OCI-M1 (cell line): Measurements from ENCODE around the gene ALDOC.

Source experiments
- DNase-seq: peaks from one replicate; lab custom pipeline; 2025; lab: John Stamatoyannopoulos, UW

ALDOC gene

DNA sequence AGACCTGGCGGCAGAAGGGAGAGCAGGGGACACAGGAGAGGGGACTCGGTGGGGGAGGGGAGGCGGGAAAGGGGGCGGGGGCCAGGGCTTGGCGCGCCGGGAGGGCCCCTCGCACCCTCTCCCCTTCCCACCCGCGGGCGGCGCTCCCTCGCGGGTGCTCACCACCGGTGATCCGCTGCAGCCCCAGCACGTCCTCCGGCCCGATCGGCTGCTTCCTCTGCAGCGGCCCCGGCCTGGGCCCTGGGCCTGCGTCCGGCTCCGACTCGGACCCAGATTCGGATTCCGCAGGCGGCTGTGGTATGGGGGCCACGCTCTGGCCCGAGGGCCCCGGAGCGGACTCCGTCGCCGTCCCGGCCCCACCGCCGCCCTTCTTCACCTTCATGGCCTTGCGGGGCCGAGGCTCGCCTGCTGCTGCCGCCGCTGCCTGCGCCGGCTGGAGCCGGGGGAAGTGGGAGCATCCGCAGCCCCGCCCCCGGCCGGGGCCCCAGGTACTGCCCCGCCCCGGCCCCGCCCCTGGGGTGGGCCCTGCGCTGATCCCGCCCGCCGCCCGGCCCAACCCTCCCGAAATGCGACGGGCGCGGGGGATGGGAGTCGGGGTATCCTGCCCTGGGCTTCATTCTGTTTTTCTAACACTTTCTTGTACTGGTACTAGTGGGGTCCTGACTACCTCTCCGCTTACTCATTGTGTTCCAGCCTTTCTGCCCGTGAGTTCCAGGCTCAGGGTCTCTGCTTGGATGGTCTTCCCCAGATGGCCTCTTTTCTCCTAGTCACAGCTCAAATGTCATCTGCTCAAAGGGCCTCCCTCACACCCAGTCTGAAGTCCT lies 24.3 kb downstream of the ALDOC start, which contains the start of gene UNC119:
TSS of gene UNC119 (minus strand) at position 449 of the 824 bp plus-strand sequence. CDS start at position 382, 67 bp downstream.
- DNase-seq, result peak; percentile 93

DNA sequence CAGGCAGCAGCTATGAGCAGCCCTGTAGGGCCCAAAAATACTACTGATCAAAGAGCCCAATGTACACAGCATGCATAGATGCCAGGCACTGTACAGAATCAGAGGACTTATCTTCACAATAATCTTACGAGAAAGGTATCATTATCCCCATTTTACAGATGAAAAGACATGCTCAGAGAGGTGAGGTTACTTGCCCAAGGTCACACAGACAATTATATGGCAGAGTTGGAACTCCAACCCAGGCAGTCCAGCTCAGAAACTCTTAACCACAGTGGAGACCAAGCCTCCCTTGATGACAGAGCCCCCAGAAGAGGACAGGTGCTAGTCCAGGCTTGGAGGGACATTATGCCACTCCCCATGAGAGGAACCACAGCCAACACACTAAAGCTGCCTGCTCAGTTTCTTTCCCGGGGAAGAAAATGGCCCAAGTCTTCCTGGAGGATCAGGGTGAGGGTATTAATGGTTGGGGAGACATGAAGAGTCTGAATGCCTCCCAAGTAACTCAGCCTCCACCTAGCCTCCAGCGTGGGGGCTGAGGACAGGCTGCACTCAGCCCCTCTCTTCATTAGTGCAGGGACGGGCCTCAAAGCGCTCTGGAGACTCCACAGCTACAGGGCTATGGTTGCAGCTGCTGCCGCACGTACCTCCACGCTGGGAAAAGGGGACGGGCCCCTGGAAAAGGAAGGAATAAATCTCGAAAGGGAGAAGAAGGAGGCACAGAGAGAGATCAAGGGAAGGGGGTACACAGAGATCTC lies 25.1 kb downstream of the ALDOC start:
- no peak for DNase-seq

DNA sequence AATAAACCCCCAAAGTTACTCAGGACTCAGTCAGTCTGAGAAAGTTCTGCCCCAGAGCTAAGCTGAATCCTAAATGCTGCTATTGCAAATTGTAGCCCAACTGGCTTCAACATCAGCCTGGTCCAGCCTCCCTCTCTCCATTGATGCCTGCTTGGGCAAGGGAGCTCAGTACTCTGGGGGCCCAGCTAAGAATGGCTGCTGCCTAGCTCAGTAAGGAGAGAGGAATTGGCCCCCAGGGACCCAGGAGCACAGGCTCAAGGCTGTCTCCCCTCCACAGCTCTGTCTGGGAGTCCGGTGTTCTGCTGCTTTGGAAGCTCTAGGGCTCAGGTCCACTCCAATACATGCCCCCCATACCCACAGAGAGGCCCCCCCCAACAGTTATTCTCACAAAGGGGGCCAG lies 25.8 kb downstream of the ALDOC start:
- DNase-seq, result no peak

DNA sequence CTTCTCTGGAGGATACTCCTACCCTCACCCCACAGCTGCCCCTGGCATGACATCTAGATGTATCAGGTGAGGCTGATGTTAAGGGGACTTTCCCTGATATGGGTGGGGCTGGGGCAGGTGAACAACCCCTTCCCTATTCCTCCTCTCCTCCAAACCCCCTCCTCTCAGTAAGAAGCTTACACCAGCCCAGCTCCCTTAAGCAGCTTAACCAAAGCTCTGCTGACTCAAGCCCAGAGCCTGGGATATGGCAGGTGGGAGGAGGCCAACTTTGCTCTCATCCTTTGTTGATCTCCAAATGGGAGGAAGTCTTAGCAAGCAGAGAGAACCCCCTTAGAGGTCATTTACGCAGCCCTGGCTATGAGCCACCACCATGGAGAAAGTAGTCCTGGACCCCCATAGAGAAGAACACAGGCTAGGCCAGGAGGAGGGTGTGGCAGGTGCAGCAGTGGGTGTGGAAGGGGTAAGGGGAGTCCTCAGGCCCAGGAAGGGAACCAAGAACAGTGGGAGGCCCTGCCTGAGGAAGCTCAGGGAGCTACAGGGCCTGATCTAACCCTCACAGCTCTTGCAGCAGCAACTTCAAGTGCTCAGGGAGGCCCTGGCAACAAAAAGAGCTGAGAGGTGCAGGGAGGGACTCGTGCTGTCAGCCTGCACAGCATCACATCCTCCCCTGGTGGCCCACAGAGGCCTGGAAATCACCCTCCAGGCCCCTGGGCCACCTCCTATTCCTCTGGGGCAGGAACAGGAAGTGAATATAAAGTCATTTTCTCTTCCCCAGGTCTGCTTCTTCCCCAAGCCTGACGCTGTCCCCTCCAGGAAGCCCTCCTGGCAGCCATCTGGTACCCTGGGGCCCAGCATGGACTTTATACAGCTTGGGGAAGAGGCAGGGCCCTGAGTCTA lies 27.2 kb downstream of the ALDOC start:
- DNase-seq, result peak; percentile 27

DNA sequence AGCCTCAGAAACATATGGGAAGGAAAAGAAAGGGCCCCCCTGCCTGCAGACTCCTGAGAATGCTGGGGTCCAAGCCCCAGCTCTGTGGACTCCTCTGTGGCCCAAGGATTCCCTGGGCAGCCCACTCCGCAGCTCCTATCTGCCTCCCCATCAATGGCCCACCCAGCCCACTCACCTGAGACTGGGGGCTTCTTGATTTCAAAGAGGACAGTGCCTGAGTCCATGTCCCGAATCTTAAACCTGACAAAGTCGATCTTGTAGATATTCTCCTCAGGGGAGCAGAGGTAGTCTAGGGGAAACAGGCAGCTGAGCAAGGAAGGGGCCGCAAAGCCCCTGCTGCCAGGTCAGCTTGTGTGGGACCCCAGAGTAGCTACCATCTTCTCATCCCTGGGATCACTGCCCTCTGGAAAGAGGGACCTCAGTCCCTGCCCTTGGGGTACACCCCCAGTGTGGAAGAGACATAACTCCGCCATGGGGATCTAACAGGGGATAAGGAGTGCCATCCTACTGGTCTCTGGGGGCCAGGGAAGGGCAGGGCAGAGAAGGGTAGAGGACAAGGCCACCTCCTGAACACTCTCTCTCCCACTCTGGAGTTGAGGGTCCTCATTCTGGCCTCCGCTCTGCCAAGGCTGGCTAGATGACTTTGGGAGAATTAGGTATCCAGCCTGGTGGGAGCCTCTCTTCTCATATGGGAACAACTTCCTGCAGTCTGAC lies 28.1 kb downstream of the ALDOC start:
- no peak for DNase-seq

DNA sequence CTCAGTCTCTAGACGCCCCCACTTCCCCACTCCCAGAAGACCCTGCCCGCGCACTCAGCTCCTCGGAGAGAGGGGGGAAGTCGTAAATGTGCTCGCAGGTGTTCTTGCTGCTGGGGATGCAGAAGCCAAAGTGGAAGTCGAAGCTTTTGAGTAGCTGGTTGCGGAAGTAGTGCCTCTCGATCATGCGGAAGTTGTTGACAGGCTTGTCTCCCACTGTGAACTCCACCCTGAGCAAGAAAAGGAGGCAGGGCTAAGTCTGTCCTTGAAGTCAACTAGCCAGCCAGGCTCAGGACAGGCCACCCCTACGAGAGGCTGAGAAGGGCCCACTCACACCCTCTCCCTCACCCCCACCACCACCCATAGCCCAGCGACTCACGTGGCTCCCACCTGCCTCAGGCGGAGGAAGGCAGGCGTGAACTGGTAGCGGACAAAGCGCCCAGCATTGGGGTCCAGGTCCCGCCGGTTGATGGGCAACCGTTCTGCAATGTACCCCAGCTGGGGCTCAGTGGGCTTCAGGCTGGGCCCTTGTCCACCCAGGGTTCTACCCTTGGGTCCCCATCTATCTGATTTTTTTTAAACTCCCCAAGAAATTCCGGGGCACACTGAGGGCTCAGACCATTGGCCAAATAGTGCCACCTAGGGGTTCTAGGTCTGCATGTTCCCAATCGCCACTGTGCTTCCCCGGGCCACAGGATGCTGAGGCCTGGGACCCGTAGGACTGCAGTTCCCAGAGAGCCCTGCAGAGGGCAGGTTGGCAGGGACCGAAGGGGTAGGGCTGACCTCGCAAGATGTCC lies 28.9 kb downstream of the ALDOC start:
- peak; percentile 94 for DNase-seq

DNA sequence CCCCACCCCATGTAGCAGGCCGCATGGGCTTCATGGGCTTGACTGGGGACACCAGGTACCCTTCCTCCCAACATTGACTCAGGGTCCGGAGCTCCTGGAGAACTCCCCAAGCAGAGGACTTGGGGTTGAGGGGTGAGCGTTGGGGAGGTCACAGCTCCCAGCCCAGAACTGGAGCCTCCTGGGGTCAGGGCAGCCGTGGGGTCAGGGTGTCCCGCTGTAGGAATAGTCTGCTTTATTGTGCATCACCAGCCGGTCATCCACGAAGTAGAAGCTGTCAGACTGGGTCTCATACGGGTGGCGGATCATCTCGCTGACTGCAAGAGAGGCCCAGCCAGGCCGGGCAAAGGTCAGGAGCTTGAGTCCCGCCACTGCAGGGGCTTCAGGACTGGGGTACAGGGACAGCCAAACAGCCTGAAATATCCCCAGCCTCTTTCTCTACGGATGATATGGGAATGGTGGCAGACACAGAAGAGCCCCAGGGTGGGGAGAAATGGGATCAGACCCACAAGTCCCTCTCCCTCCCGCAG lies 29.5 kb downstream of the ALDOC start:
- no peak for DNase-seq

DNA sequence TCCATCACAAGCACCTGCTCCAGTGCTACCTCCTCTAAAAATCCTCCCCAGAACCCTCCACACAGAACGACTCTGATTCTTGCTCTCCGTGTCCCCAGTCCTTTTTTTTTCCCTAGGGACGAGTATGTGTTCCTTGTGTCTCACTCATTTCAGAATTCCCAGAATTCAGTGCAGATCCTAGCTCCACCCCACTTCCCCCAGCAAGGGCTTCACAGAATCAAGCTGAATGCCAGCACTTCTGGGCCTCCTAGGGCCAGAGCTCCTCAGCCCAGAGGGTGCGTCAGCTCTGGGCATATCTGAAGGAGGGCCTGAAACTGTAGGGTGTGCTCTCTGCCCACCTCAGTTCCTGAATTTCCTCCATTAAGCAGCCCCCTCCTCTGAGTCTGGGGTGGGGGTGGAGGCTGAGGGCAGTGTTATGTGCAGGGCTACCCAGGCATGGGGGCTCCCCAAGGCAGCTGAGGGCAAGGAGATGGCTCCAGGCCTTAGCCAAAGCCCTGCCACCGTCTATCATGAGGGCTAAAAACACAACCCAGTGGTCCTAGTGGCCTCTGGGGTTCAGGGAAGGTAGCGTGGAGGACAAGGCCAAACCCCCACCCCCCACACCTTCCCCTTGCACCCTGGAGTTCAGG lies 30.8 kb downstream of the ALDOC start:
- no peak for DNase-seq

DNA sequence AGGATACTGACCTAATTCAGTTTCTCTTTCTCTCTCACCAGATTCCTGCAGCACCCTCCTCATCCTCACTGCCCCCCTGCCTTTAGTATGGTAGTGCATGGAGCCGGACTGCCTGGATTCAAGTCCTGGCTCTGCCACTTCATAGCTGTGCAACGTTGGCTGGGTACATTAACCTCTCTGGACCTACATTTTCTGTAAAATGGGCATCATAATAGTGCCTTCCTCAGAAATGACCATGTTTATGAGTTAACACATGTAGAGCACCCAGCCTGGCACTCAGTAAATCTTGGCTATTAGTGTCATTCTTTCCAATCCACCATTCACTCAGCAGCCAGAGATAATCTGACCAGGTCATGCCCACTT lies 31.6 kb downstream of the ALDOC start:
- DNase-seq, result no peak

DNA sequence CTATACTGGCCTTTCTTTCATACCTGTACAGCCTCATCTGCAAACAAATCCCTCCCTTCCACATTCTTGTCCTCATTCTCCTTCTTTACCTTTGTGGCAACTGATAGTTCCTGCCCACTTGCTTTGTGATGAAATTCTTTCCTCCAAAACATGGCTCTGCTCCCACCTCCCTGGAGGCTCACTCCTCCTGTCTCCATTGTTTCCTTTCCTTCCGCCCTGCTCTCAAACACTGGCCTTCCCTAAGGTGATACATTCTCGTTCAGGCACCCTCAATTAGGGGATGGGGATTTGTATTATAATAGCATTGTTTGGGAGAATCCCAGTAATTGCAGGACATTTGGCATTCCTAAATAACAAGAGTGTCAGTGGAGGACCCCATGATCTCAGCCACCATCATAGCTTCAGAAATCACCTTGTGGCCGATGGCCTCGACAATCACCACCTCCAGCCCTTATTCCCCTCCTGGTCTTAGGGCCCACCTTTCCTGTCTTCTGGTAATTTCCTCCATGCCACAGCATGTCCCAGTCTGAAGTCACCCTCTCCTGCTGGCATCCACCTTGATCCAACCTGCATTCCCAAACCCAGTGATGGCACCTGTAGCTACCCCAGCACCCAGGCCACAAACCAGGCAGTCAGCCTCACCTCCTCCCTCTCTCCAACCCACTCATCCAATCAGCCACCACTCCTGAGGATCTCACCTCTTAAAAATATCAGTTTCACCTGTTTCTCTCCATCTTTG lies 32.1 kb downstream of the ALDOC start:
- DNase-seq, result no peak

DNA sequence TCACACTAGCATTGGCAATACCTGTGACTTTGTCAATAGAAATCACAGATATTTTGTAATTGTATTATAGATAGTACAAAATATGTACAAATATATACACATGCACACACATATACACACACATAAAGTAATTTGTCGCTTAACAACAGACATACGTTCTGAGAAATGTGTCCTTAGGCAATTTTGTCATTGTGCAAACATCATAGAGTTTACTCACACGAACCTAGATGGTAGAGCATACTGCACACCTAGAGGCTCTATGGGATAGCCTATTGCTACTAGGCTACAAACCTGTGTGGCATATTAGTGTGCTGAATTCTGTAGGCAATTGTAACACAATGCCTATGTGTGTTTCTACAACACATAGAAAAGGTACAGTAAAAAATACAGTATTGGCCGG lies 35.3 kb downstream of the ALDOC start:
- no peak for DNase-seq

DNA sequence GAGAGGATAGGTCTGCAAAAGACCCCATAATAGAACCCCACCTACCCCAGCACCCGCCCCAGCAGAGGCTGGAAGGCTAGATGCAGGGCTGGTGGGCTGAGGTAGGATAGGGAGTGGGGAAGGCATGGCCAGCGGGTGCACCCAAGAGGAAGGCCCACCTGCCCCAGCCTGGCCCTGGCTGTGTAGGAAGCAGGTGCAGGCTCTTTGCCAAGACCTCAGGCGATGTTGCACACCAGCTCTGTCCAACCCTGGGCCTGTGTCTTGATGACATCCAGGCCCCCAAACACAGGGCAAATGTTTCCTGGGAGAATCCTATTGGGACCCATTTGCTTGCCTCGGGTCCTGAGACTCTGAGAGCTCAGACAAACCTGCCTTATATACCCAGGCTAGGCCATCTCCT lies 36.5 kb downstream of the ALDOC start:
- no peak for DNase-seq

DNA sequence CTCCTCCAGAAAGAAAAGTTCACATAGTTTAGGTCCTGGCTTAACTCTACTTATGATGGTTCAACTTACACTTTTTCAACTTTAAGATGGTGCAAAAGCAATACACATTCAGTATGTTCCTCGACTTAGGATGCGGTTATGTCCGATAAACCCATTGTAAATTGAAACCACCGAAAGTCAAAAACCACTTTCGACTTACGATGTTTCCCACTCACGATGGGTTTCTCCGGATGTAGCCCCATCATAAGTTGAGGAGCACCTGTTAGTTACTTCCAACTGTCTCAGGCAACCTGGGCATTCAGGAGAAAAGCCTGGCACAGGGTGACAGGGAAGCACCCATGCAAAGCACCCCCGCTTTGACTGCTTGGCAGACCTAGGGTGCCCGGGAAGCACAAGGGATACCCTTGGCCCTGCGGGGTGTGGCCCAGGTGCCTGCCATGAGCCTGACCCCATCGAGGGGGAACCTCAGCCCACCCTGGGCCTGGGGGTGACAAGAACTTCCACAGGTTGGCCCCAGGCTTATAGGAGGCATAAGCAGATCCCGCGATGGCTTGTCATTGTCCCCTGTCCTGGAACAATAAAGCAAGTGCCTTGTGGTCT lies 38.3 kb downstream of the ALDOC start:
- no peak for DNase-seq

DNA sequence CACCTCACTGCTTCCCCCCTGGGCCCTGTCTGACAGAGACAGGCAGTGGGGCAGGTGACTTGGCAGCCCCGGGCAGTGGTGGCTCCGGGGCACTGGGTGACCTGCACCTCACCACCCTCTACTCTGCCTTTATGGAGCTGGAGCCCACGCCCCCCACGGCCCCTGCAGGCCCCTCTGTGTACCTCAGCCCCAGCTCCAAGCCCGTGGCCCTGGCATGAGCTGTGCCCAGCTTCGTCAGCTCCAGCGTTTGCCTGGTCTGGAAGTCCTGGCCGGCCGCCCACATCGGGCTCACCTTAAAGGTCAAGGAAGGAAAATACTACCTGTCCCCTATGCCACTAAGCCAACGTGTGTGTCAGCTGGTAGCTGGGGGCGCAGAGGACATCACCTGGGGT lies 39.5 kb downstream of the ALDOC start:
- no peak for DNase-seq

DNA sequence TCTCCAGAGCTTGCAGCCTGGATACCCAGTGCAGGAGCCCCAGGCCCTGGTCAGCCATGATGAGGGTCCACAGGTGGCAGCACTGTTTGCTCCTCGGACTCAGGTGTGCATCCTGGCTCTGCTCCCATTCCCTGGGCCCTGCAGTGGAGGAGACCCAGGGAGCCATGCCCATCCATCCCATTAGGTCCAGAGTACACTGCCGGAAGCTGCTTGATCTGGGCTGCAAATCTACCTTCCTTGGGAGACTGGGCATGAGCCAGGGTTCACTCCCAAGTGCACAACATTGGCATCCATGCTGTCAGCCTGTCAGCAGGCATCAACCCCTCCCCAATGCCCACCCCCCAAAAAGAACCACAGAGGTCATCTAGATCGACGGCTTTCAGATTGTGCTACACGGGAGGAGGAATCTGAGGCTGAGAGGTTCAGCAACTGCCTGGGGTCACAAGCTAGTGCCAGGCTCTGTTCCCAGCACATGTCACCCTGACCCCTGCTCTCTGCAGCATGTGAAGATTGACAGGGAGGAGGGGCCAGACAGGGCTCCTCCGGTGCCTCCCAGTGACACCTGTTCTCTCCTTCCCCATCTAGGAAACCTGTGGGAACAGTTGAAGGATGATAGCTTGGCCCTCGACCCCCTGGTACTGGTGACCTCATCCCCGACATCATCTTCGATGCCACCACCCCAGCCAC lies 40.0 kb downstream of the ALDOC start:
- no peak for DNase-seq

DNA sequence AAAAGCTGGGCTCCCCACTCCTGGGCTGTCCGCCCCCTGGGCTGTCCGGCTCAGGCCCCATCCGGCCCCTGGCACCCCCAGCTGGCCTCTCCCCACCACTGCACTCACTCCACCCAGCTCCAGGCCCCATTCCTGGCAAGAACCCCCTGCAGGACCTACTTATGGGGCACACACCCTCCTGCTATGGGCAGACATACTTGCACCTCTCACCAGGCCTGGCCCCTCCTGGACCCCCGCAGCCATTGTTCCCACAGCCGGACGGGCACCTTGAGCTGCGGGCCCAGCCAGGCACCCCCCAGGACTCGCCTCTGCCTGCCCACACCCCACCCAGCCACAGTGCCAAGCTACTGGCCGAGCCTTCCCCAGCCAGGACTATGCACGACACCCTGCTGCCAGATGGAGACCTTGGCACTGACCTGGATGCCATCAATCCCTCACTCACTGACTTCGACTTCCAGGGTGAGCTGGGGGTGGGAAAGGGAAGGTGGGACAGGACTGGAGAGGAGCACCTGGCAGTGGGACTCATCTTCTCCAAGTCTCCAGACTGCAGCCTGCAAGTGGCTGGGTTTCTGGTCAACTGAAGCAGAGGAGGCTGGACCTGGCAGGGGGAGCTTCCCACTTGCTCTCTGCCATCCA lies 41.8 kb downstream of the ALDOC start:
- no peak for DNase-seq

DNA sequence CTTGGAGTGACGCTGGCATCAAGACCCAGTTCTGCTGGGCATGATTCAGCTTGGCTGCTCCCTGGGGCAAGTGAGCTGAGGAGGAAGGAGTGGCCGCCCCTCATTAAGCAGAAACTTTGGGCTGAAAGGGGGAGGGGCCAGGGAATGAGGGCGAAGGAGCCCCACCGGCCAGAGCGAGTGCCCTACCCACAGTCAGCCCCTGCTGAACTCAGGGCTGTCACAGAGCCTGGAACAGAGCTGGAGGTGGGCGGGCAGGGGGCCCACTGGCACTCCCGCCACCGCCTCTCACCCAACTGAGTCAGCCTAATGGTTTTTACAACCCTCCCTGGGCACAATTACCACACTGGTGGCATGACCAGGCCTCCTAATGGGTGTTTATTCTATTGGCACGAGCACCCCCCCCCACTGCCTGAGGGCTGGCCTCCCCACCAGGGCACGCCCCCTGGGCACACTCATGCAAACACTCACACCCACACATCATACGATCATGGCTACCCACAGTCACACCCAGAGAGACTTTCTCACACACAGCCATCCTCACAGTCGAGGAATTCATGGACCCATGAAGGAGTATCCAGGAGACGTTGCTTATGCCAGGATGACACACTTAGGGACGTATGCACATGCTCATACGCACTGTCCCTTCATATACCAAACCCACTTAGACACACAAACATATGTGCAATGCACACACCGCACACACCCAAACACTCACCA lies 43.4 kb downstream of the ALDOC start:
- DNase-seq, result no peak
